ENCODE results near the gene BLOC1S4. TPM values are rescaled to one million over a fixed set of nuclear protein-coding genes. Genes with fewer than 3 reads are reported as not detected.
"Not testable (repeated sequence)": the region's sequence is repeated elsewhere in the genome, so short reads cannot be mapped to it uniquely, and the experiment has no call there.

Gene BLOC1S4
- total RNA-seq, 1 donor from 2014 or later, result 23.8 TPM

DNA sequence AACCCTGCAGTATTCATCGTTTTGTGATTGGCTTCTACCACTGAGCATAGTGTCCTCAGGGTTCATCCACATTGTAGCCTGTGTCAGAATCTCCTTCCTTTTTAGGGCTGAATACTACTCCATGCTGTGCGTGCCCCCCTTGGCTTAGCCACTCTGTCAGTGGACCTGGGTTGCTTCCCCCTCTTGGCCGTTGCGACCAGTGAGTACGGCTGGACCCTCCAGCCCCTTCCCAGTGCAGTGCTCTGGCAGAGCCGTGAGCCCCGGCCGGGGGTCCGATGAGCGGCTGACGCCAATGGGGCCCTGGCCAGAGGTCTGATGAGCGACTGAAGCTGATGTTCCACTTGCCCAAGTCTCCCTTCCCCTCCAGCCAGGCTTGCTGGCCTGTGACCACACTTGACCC is 6.9 kb downstream of the BLOC1S4 start:
- H3K36me3 Mint-ChIP-seq (ENCODE audit: low read depth), result peaks cover 3% of the 10 kb centered on the region
- H3K27me3 Mint-ChIP-seq (ENCODE audit: low read depth), result peaks cover 5% of the 10 kb centered on the region
- DNase-seq (ENCODE audit: low read depth, low spot score), result no peak
- no peak overlapping the region for H3K4me3 Mint-ChIP-seq
- no peak overlapping the region for H3K27ac Mint-ChIP-seq (ENCODE audit: unreplicated experiment)
- no peaks in the 10 kb centered on the region for H3K9me3 Mint-ChIP-seq
- TF ChIP-seq, protein P1, sequence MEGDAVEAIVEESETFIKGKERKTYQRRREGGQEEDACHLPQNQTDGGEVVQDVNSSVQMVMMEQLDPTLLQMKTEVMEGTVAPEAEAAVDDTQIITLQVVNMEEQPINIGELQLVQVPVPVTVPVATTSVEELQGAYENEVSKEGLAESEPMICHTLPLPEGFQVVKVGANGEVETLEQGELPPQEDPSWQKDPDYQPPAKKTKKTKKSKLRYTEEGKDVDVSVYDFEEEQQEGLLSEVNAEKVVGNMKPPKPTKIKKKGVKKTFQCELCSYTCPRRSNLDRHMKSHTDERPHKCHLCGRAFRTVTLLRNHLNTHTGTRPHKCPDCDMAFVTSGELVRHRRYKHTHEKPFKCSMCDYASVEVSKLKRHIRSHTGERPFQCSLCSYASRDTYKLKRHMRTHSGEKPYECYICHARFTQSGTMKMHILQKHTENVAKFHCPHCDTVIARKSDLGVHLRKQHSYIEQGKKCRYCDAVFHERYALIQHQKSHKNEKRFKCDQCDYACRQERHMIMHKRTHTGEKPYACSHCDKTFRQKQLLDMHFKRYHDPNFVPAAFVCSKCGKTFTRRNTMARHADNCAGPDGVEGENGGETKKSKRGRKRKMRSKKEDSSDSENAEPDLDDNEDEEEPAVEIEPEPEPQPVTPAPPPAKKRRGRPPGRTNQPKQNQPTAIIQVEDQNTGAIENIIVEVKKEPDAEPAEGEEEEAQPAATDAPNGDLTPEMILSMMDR (conservative IDR thresholded peaks at IDR 0.05), result no peak
- H3K4me1 Mint-ChIP-seq, result peaks cover 36% of the 10 kb centered on the region

DNA sequence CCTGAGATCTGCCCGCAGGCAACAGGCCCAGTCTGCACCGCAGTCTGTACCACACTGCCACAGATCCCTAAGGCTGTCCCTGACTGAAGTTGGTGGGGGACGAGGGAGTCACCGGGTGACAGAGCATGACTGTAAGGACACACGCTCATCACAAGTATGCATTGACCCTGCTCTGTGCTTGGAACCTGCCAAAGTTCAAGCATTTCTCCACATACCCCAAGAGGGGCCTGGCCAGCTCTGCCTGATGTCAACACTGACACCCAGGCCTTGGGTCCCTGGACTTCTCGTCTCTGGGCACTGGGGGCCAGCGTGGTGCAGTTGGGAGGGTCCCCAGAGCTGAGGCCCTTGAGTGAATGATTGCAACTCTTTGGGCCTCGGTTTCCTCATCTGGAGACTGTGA is 7.9 kb downstream of the BLOC1S4 start:
- Mint-ChIP-seq H3K4me1 (peaks cover 39% of the 10 kb centered on the region), H3K4me3 (no peak overlapping the region), H3K9me3 (no peaks in the 10 kb centered on the region), H3K27ac (ENCODE audit: unreplicated experiment) (no peak overlapping the region), H3K27me3 (ENCODE audit: low read depth) (peaks cover 12% of the 10 kb centered on the region), H3K36me3 (ENCODE audit: low read depth) (peaks cover 3% of the 10 kb centered on the region)
- DNase-seq (ENCODE audit: low read depth, low spot score), result no peak
- TF ChIP-seq, protein P1 (conservative IDR thresholded peaks at IDR 0.05), result no peak

DNA sequence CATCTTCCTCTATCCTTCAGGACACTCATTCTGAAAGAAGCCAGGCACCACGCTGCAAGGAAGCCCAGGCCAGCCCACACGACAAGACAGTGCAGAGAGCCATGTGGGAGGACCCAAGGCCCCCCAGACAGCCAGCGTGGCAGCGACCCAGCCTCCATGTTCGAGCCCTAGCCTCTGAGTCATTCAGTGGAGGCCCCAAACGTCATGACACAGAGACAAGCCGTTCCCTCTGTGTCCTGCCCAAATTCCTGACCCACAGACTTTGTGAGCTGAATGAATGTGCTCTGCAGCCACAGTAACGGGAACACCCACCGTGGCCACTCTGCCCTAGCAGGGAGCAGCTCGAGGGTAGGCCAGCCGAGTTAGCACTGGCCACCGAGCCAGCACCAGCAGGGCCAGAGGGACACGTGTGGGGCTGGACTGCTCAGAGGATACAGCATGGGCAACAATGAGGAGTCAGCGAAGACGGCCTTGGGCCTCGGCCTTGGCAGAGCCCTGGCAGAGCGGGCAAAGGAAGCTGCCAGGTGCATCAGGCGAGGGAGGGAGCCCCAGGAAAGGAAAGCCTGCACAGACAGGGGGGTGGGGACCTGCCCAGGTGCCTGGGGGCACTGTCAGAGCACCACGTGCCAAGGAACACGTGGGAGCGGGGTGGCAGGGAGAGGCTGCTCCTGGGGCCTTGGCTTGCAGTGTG is 8.6 kb downstream of the BLOC1S4 start:
- TF ChIP-seq, protein P1 (conservative IDR thresholded peaks at IDR 0.05), result no peak
- DNase-seq (ENCODE audit: low read depth, low spot score), result no peak
- Mint-ChIP-seq H3K4me3 (peak overlapping the region; percentile 49), H3K9me3 (no peaks in the 10 kb centered on the region), H3K27me3 (ENCODE audit: low read depth) (peaks cover 17% of the 10 kb centered on the region), H3K4me1 (peaks cover 39% of the 10 kb centered on the region), H3K36me3 (ENCODE audit: low read depth) (no peaks in the 10 kb centered on the region), H3K27ac (ENCODE audit: unreplicated experiment) (peak overlapping the region; percentile 80)

DNA sequence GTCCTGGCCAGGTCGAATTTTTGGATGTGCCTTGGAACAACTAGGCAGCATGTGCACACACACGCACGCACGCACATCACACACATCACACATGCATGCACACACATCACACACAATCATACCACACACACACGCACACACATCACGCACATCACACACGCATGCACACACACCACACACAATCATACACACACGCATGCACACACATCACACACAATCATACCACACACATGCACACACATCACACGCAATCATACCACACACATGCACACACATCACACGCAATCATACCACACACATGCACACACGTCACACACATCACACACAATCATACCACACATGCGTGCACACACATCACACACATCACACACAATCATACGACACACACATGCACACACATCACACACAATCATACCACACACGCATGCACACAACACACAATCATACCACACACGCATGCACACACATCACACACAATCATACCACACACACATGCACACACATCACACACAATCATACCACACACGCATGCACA is 9.5 kb downstream of the BLOC1S4 start:
- H3K4me1 Mint-ChIP-seq, result peaks cover 37% of the 10 kb centered on the region
- not testable (repeated sequence) for H3K36me3 Mint-ChIP-seq (ENCODE audit: low read depth); H3K4me3 Mint-ChIP-seq

DNA sequence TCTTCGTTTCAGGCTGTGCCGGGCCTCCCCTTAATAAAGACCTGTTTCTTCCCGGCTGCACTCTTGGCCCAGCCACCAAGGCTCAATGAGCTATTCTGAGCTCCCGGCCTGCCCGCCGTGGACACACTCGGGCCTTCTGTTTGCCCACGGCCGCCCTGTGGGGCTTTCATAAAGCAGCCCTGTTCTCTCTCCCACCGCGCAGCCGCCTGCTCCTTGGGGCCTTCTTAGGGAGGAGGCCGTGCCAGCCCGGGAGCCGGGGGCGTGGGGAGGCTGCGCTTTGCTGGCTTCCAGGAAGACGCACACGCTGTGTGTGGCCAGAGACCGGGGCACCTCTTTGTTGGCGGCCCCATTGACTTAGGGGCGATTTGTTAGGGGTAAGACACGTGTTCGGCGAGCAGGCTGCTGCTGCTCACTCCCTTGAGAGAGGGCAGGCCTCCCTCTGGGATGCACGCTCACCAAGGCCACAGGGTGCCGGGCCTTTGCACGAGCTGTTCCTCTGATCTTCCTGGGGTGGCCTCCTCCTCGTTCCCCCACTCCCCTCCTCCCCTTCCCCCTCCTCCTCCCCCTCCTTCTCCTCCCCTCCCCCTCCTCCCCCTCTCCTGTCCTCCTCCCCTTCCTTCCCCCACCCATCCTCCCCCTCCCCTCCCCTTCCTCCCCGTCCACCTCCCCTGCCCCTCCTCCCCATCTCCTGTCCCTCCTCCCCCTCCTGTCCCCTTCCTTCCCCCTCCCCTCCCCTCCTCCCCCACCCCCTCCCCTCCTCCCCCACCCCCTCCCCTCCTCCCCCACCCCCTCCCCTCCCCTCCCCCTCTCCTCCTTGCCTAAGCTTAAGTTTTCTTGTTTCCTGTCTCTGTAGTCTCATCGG is 11.3 kb downstream of the BLOC1S4 start:
- no peaks in the 10 kb centered on the region for H3K36me3 Mint-ChIP-seq (ENCODE audit: low read depth)
- peak overlapping the region; percentile 80 for H3K4me3 Mint-ChIP-seq
- TF ChIP-seq, protein P1 (conservative IDR thresholded peaks at IDR 0.05), result no peak
- peaks cover 42% of the 10 kb centered on the region for H3K4me1 Mint-ChIP-seq
- peak overlapping the region; percentile 89 for H3K27ac Mint-ChIP-seq (ENCODE audit: unreplicated experiment)
- H3K27me3 Mint-ChIP-seq (ENCODE audit: low read depth), result peaks cover 15% of the 10 kb centered on the region
- H3K9me3 Mint-ChIP-seq, result no peaks in the 10 kb centered on the region
- peak; percentile 72 for DNase-seq (ENCODE audit: low read depth, low spot score)

More for the DNA sequence above, 9.5 kb downstream of the BLOC1S4 start:
- not testable (repeated sequence) for H3K9me3 Mint-ChIP-seq; H3K27ac Mint-ChIP-seq (ENCODE audit: unreplicated experiment); DNase-seq (ENCODE audit: low read depth, low spot score)
- H3K27me3 Mint-ChIP-seq (ENCODE audit: low read depth), result peaks cover 13% of the 10 kb centered on the region

DNA sequence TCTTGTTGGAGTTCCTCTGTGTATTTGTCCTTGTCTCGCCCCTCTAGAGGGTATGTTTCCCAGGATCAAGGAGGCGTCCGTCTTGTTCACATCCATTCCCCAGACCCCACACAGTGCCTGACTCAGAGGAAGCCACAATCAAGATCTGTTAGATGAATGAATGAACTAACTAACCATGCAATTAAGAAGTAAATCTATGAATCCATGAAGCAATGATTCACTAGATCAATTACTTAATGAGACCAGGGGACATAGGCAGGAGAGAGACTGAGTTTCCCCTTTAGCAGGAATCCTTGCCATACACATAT is 11.9 kb downstream of the BLOC1S4 start:
- no peak for DNase-seq (ENCODE audit: low read depth, low spot score)
- Mint-ChIP-seq H3K27ac (ENCODE audit: unreplicated experiment) (peak overlapping the region; percentile 89), H3K27me3 (ENCODE audit: low read depth) (peaks cover 15% of the 10 kb centered on the region), H3K36me3 (ENCODE audit: low read depth) (no peaks in the 10 kb centered on the region), H3K4me1 (peaks cover 42% of the 10 kb centered on the region), H3K9me3 (no peaks in the 10 kb centered on the region), H3K4me3 (peak overlapping the region; percentile 23)
- TF ChIP-seq, protein P1 (conservative IDR thresholded peaks at IDR 0.05), result no peak
